Activated naive CD8-positive, alpha-beta T cell (primary cell): ENCODE results near the gene EHD4.

Source experiments
- H3K27ac Mint-ChIP-seq: one replicate; pipeline ENCODE4 v1.8.0; 2021; ENCODE audit warnings: mixed read lengths
- H3K27me3 Mint-ChIP-seq: one replicate; pipeline ENCODE4 v1.8.0; 2021; ENCODE audit warnings: mixed read lengths
- H3K36me3 Mint-ChIP-seq: one replicate; pipeline ENCODE4 v1.8.0; 2021; ENCODE audit warnings: mixed read lengths
- H3K4me1 Mint-ChIP-seq: one replicate; pipeline ENCODE4 v1.8.0; 2021; ENCODE audit warnings: low read depth, mixed read lengths
- H3K4me3 Mint-ChIP-seq: one replicate; pipeline ENCODE4 v1.8.0; 2021; ENCODE audit warnings: mild to moderate bottlenecking, mixed read lengths
- H3K9me3 Mint-ChIP-seq: one replicate; pipeline ENCODE4 v1.8.0; 2021; ENCODE audit warnings: low read depth, mixed read lengths

Gene EHD4

GRCh38 chr15:41977757-41978383, 5.5 kb upstream of the EHD4 start:
- Mint-ChIP-seq H3K4me3 (no peak overlapping the region), H3K27ac (no peak overlapping the region), H3K9me3 (no peaks in the 10 kb centered on the region), H3K27me3 (peaks cover 6% of the 10 kb centered on the region), H3K36me3 (no peaks in the 10 kb centered on the region), H3K4me1 (peaks cover 8% of the 10 kb centered on the region)

DNA sequence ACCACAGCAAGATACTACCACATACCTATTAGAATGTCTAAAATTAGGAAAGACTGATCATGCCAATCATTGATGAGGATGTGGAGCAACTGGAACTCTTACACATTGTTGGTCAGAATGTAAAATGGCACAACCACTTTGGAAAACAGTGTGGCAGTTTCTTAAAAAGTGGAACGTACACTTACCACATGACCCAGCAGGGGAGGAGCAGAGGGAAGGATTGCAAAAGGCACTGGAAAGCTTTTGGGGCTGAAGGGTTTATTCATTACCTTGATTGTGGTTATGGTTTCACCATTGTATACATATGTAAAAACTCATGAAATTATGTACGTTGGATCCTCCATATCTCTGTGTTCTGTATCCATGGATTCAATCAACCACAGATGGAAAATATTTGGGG, 3.3 kb upstream of the EHD4 start:
- H3K36me3 Mint-ChIP-seq: no peaks in the 10 kb centered on the region
- H3K9me3 Mint-ChIP-seq: no peaks in the 10 kb centered on the region
- H3K27me3 Mint-ChIP-seq: peaks cover 6% of the 10 kb centered on the region
- peaks cover 19% of the 10 kb centered on the region for H3K4me1 Mint-ChIP-seq
- H3K4me3 Mint-ChIP-seq: no peak overlapping the region
- no peak overlapping the region for H3K27ac Mint-ChIP-seq

DNA sequence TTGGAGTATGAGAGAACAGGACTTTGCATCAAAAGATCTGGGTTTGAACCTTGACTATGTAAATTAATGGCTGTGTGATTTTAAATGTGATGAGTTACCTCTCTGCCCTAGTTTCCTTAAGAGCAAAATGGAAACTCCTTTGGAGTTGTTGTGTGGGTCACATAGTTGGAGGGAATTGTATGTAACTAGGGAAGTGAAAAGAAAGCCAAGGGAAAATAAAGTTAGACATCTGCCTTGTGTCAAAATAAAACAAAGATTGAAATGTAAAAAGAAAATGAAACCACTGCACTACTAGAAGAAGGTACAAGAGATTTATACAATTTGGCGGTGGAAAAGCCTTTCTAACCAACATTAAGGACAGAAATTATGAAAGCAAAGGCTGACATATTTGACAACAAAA, 1.7 kb upstream of the EHD4 start:
- Mint-ChIP-seq H3K4me1 (peaks cover 31% of the 10 kb centered on the region), H3K36me3 (no peaks in the 10 kb centered on the region), H3K27ac (no peak overlapping the region), H3K27me3 (peaks cover 6% of the 10 kb centered on the region), H3K9me3 (no peaks in the 10 kb centered on the region), H3K4me3 (no peak overlapping the region)

GRCh38 chr15:41971895-41972252, 483 bp downstream of the EHD4 start:
- Mint-ChIP-seq H3K27me3 (peaks cover 6% of the 10 kb centered on the region), H3K9me3 (no peaks in the 10 kb centered on the region), H3K4me3 (peak overlapping the region; percentile 92), H3K36me3 (no peaks in the 10 kb centered on the region), H3K4me1 (peaks cover 46% of the 10 kb centered on the region), H3K27ac (peak overlapping the region; percentile 94)

GRCh38 chr15:41971089-41971894, 1.1 kb downstream of the EHD4 start:
- no peaks in the 10 kb centered on the region for H3K9me3 Mint-ChIP-seq
- peaks cover 6% of the 10 kb centered on the region for H3K27me3 Mint-ChIP-seq
- H3K4me3 Mint-ChIP-seq: peak overlapping the region; percentile 92
- H3K36me3 Mint-ChIP-seq: no peaks in the 10 kb centered on the region
- H3K27ac Mint-ChIP-seq: peak overlapping the region; percentile 94
- peaks cover 52% of the 10 kb centered on the region for H3K4me1 Mint-ChIP-seq

DNA sequence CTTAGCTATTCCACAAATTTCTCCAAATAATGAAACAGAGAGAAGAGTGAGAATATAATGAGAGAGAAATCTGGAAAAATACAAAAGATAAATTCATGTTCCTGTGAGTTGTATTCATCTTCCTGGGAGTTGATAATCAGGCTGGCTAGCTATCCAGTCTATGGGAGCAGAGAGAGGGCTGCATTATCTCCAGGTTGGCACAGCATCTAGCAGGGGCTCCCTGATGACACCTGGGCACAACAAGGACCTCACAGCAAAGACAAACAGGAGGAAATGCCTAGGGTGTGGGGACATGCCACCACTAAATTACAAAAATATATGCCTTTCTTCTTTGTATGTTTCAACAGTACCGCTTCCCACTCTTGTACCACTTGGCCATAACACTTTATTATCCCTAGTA, 1.9 kb downstream of the EHD4 start:
- Mint-ChIP-seq H3K4me3 (peak overlapping the region; percentile 92), H3K9me3 (no peaks in the 10 kb centered on the region), H3K36me3 (no peaks in the 10 kb centered on the region), H3K27me3 (peaks cover 3% of the 10 kb centered on the region), H3K4me1 (peaks cover 57% of the 10 kb centered on the region), H3K27ac (peak overlapping the region; percentile 94)

- peak overlapping the region; percentile 92 for H3K4me3 Mint-ChIP-seq
- H3K27me3 Mint-ChIP-seq: no peaks in the 10 kb centered on the region
- H3K4me1 Mint-ChIP-seq: peaks cover 58% of the 10 kb centered on the region
- no peaks in the 10 kb centered on the region for H3K36me3 Mint-ChIP-seq
- H3K27ac Mint-ChIP-seq: peak overlapping the region; percentile 94
- no peaks in the 10 kb centered on the region for H3K9me3 Mint-ChIP-seq
Measured at GRCh38 chr15:41969851-41970431, 2.4 kb downstream of the EHD4 start.

DNA sequence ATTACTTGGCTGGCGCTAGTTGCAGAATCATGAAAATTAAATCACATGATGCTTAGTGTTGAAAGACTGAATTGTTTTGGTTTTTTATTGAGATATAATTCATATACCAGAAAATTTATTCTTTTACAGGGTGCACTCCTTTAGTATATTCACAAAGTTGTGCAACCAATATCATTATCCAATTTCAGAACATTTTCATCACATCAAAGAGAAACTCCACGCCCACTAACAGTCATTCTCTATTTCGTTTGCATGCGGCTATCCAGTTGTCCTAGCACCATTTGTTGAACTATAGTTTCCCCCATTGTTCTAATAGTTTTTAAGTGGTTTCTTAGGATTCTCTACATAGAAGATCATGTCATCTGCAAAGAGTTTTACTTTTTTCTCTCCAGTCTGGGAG, 3.7 kb downstream of the EHD4 start:
- H3K27ac Mint-ChIP-seq: no peak overlapping the region
- H3K4me3 Mint-ChIP-seq: peak overlapping the region; percentile 41
- no peaks in the 10 kb centered on the region for H3K36me3 Mint-ChIP-seq
- no peaks in the 10 kb centered on the region for H3K27me3 Mint-ChIP-seq
- peaks cover 58% of the 10 kb centered on the region for H3K4me1 Mint-ChIP-seq
- H3K9me3 Mint-ChIP-seq: no peaks in the 10 kb centered on the region

DNA sequence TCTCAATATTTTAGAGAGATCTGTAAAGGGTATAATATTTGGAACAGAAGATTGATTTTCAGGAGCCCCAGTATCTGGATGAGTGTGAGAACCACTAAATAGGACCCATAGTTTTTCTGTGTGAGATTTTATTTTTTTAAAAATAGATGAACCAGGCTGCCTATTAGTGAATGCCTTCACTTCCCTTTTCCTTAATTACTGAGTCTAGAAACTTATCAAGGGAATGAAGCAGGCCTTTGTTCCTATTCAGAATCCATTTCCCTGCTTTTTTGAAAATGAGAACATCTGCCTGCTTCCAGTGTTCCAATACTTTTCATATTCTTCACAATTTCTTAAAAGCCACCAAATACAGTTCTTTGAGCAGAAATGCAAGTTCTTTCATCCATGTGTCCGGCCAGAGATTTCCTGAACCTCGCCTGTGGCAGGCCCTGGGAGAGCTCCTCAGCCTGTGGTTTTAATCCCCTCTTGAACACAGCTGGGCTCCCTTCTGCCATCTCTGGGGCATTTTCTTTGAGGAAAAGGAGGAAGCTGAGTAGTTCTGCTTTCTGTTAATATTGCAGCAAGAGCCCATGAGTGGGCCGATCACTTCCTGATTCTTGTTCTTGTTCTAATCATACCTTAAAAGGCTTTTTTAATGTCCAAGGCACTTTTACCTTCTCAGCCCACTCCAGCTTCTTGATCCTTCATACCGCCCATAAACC, 4.7 kb downstream of the EHD4 start:
- Mint-ChIP-seq H3K27ac (no peak overlapping the region), H3K9me3 (no peaks in the 10 kb centered on the region), H3K4me1 (peaks cover 48% of the 10 kb centered on the region), H3K27me3 (no peaks in the 10 kb centered on the region), H3K36me3 (no peaks in the 10 kb centered on the region), H3K4me3 (no peak overlapping the region)

- Mint-ChIP-seq H3K36me3 (peaks cover 3% of the 10 kb centered on the region), H3K4me1 (peaks cover 50% of the 10 kb centered on the region), H3K27ac (peak overlapping the region; percentile 25), H3K4me3 (no peak overlapping the region), H3K9me3 (no peaks in the 10 kb centered on the region), H3K27me3 (no peaks in the 10 kb centered on the region)
Measured at GRCh38 chr15:41966920-41967465, 5.4 kb downstream of the EHD4 start.

DNA sequence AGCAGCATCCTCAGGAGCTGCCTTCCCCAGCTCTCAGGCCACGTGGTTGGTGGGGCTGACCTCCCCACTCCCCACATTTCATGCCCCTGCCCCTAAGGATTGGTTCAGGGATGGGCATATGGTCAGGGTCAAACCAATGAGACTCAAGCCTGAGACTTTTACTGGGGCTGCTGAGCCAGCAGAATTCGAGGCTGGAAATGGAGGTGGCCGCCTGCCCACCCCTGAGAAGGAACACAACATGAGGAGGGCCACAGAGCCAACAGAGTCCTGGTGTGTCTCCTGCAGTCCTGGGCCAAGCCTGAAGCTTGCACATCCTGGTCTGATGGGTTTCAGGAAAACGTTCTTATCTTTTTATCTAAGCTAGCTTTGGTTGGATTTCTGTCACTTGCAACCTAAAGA, 5.9 kb downstream of the EHD4 start:
- H3K9me3 Mint-ChIP-seq: no peaks in the 10 kb centered on the region
- peaks cover 4% of the 10 kb centered on the region for H3K36me3 Mint-ChIP-seq
- no peak overlapping the region for H3K4me3 Mint-ChIP-seq
- no peak overlapping the region for H3K27ac Mint-ChIP-seq
- peaks cover 53% of the 10 kb centered on the region for H3K4me1 Mint-ChIP-seq
- H3K27me3 Mint-ChIP-seq: no peaks in the 10 kb centered on the region

DNA sequence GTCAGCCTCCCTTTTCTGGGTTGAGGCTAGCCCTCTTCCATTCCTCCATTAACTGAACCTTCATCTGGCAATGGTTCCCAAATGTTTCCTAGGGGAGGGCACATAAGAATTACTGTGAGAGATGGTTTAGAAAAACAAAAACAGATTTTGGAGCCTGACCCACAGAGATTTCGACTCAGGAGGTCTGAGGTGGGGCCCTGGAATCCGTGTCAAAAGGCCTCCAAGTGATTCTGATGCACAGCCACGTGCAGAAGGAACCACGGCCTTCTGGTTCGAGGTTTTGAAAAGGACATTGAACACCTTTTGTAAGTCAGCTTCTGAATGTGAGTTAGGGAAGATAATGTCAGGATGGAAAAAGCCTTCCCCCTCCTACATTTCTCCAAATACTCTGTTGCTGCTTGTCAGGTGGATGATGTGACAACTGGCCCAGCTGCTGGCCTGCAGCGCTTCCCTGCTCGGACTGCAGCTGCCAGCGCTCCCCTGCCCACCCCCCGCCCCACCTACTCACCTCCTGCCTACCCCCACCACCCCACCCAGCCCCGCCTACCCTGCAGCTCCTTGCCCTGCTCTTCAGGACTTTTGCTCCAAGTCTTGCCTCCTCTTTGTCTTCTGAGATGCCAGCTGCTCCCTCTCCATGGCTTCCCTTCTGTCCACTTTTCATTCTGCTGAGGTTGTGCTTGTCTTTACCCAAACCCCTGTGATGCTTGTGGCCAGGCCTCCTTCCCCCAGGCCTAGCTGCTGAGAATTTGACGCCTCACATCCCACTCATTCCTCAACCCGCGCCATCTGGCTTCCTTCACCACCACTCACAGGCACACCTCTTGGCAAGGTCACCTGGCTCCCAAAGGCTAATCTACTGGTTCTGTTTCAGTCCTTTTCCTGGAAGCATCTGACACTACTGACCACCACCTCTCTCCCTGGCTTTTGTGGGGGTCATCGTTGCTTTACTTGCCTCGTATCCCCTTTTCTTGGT, 6.6 kb downstream of the EHD4 start:
- Mint-ChIP-seq H3K27ac (peak overlapping the region; percentile 16), H3K36me3 (peaks cover 4% of the 10 kb centered on the region)

GRCh38 chr15:41961595-41962202, 10.7 kb downstream of the EHD4 start:
- Mint-ChIP-seq H3K36me3 (peaks cover 9% of the 10 kb centered on the region), H3K4me1 (peaks cover 23% of the 10 kb centered on the region), H3K27me3 (no peaks in the 10 kb centered on the region), H3K9me3 (no peaks in the 10 kb centered on the region), H3K27ac (no peak overlapping the region), H3K4me3 (no peak overlapping the region)

More for the DNA sequence above, 6.6 kb downstream of the EHD4 start:
- Mint-ChIP-seq H3K4me1 (peaks cover 47% of the 10 kb centered on the region), H3K27me3 (no peaks in the 10 kb centered on the region), H3K9me3 (no peaks in the 10 kb centered on the region), H3K4me3 (no peak overlapping the region)
